Lung (tissue), 12 donors: ENCODE results near the gene CREB5. TPM values are rescaled to one million over a fixed set of nuclear protein-coding genes. Genes with fewer than 3 reads are reported as not detected.

Source experiments
- ATAC-seq: fragments of 200-7000 bp; cut with Tn5 transposase; one replicate; pipeline ENCODE4 v1.9.1; 2020; ENCODE audit warnings: moderate number of reproducible peaks; ENCODE audit not compliant: insufficient read depth, low FRiP score
- DNase-seq, 3 donors: peaks; one replicate each; pipeline ENCODE4 v3.0.0-alpha.2; 2013 to 2017
- H3K27ac ChIP-seq, 2 donors: one replicate each; pipeline ENCODE4 v1.5.1; 2013; ENCODE audit warnings: mild to moderate bottlenecking in 2 of 2, moderate library complexity in 2 of 2, control low read depth in 1 of 2, inconsistent platforms in 1 of 2, low read depth in 1 of 2, low read length in 1 of 2
- H3K27me3 ChIP-seq, 3 donors: one replicate each; pipeline ENCODE4 v1.5.1; 2013; ENCODE audit warnings: low read length in 2 of 3; ENCODE audit not compliant: control insufficient read depth in 3 of 3, insufficient read depth in 3 of 3
- H3K36me3 ChIP-seq, 4 donors: one replicate each; pipeline ENCODE4 v1.5.1; 2013; ENCODE audit warnings: low read length in 4 of 4, mild to moderate bottlenecking in 1 of 4, moderate library complexity in 1 of 4; ENCODE audit not compliant: control insufficient read depth in 4 of 4, insufficient read depth in 4 of 4
- H3K4me1 ChIP-seq, 5 donors: one replicate each; pipeline ENCODE4 v1.5.1; 2013; ENCODE audit warnings: low read length in 5 of 5, mild to moderate bottlenecking in 2 of 5, moderate library complexity in 1 of 5; ENCODE audit not compliant: control insufficient read depth in 5 of 5, insufficient read depth in 5 of 5
- H3K4me3 ChIP-seq: one replicate; pipeline ENCODE4 v1.5.1; 2013; ENCODE audit warnings: mild to moderate bottlenecking, control low read depth, moderate library complexity
- H3K9ac ChIP-seq, 2 donors: one replicate each; pipeline ENCODE4 v1.5.1; 2013; ENCODE audit warnings: low read length in 2 of 2, control low read depth in 1 of 2; ENCODE audit not compliant: insufficient read depth in 1 of 2
- H3K9me3 ChIP-seq, 4 donors: one replicate each; pipeline ENCODE4 v1.5.1; 2013; ENCODE audit warnings: low read length in 3 of 4, mild to moderate bottlenecking in 1 of 4, moderate library complexity in 1 of 4; ENCODE audit not compliant: control insufficient read depth in 4 of 4, insufficient read depth in 3 of 4
- WGBS, 2 donors: extraction: QIAGEN DNeasy Blood & Tissue Kit; methylation state at CpG; one replicate each; pipeline ENCODE4 v1.1.7; 2013; 5-methylcytosine and 5-hydroxymethylcytosine counted together
- polyA plus RNA-seq, 2 donors: library from polyadenylated mRNA; stranded (reverse); fragments of 200-250 nt; gene quantifications; one replicate each; pipeline ENCODE4 v1.2.1, GENCODE V29; 2013
- total RNA-seq, 2 donors: library from RNA; depleted of rRNA in 1 of 2; stranded (reverse); fragments of >200 nt in 1 of 2; gene quantifications; one replicate each; pipeline ENCODE4 v1.2.1, GENCODE V29; 2014 to 2021
- TF ChIP-seq, protein P1 (sequence below): IDR thresholded peaks from 2 replicates; pipeline ENCODE4 v1.5.1; 2012; ENCODE audit warnings: mild to moderate bottlenecking; ENCODE audit errors: control extremely low read depth, extremely low read depth
- donor health status: control.
- donor health status: control.
- donor health status: Bipolar disorder and iron deficiency.
- donor health status: healthy.
- donor health status: DM: yes; HTN: yes; CAD: no.

CREB5 gene
- total and polyA plus RNA-seq, 4 donors = 2.7 to 23.1 (median 9.6) TPM

DNA sequence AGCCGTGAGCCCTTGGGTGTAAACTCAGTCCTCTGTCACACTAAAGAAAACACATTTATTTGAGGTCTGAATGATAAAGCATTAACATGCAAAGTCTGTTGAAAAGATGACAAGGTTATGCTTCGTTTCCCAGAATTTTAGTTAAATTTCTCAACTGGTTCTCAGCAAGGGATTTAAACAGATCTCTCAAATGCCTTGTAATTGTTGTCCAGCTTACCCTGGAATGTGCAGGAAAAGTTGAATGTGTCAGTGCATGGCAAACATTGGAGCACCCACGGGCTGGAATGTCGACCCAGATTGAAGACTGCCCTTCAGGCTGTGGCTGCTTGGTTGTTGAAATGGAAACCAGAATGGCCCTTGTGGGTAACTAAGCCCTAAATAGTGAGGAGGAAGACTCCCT, 354.0 kb downstream of the CREB5 start:
- no peaks in the 10 kb centered on the region for H3K9me3 ChIP-seq
- no peak for DNase-seq
- no peak overlapping the region for H3K27ac ChIP-seq
- TF ChIP-seq, protein P1, sequence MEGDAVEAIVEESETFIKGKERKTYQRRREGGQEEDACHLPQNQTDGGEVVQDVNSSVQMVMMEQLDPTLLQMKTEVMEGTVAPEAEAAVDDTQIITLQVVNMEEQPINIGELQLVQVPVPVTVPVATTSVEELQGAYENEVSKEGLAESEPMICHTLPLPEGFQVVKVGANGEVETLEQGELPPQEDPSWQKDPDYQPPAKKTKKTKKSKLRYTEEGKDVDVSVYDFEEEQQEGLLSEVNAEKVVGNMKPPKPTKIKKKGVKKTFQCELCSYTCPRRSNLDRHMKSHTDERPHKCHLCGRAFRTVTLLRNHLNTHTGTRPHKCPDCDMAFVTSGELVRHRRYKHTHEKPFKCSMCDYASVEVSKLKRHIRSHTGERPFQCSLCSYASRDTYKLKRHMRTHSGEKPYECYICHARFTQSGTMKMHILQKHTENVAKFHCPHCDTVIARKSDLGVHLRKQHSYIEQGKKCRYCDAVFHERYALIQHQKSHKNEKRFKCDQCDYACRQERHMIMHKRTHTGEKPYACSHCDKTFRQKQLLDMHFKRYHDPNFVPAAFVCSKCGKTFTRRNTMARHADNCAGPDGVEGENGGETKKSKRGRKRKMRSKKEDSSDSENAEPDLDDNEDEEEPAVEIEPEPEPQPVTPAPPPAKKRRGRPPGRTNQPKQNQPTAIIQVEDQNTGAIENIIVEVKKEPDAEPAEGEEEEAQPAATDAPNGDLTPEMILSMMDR = no peak
- H3K27me3 ChIP-seq = no peaks in the 10 kb centered on the region
- ATAC-seq = no peak
- no peak overlapping the region for H3K9ac ChIP-seq
- WGBS, 2 donors = 75 to 84% methylated on average over 4 of the region's 4 CpGs
- peaks cover 0 to 22% (median 2%) of the 10 kb centered on the region in 5 donors for H3K4me1 ChIP-seq
- no peak overlapping the region for H3K4me3 ChIP-seq
- no peaks in the 10 kb centered on the region for H3K36me3 ChIP-seq

DNA sequence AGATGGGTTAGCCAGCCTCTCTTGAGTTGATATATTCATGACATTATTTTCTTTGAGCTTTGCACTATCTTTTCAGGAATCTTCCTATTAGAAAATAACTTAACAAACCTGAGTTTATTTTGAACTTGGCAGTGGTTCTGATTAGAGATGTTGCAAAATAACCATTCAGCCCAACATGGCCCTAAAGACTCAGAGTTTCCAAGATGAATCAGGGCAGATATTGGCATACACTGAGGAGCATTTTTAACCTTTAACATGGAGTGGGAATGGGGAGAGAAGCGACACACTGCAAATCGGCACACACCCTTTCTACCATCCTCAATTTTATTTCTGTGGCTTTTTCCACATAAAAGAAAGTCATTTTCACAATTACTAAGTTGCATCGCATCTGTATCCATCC, 355.0 kb downstream of the CREB5 start:
- no peaks in the 10 kb centered on the region for H3K36me3 ChIP-seq
- 90 to 97% methylated on average over 3 of the region's 3 CpGs for WGBS, 2 donors
- H3K9me3 ChIP-seq = no peaks in the 10 kb centered on the region
- no peak overlapping the region for H3K9ac ChIP-seq
- no peak overlapping the region for H3K4me3 ChIP-seq
- H3K27ac ChIP-seq = no peak overlapping the region
- no peaks in the 10 kb centered on the region for H3K27me3 ChIP-seq
- DNase-seq (no peak), ATAC-seq (no peak)
- H3K4me1 ChIP-seq = peaks cover 0 to 12% (median 0%) of the 10 kb centered on the region in 5 donors
- TF ChIP-seq, protein P1 = no peak

DNA sequence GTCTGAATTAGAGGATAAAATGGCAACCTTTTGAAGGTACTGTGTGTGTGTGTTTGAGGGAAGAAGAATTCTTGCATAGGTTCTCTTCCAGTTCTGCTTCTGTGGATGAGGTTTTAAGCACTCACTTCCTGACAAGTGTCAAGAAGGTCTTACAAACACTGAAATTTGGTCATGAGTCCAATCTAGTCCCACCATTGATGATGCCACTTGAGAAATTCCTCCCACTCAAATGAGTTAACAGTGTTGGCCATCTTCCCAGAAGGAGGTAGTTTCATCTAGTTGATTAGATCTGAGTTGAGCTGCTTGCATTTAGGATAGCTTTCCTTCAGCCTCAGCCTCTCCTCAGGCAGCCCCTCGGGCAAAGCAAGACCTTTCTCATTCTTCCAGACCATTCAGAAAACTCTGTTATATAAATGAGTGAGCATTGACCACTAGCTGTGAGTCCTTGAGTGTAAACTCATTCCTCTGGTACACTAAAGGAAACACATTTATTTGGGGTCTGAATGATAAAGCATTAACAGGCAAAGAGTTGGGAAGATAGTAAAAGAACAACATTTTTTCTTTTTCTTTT, 356.3 kb downstream of the CREB5 start:
- H3K36me3 ChIP-seq = no peaks in the 10 kb centered on the region
- TF ChIP-seq, protein P1 = no peak
- no peak overlapping the region for H3K27ac ChIP-seq
- H3K27me3 ChIP-seq = no peaks in the 10 kb centered on the region
- no peak for DNase-seq
- H3K4me1 ChIP-seq = peaks cover 0 to 4% (median 0%) of the 10 kb centered on the region in 5 donors
- no peak overlapping the region for H3K4me3 ChIP-seq
- 70 to 85% methylated on average over 1 of the region's 1 CpG for WGBS, 2 donors
- no peak overlapping the region for H3K9ac ChIP-seq
- no peak for ATAC-seq
- H3K9me3 ChIP-seq = no peaks in the 10 kb centered on the region
